NCI-H128 (cell line): Measurements from ENCODE around the gene CDK17.
"Not testable (repeated sequence)": the region's sequence is repeated elsewhere in the genome, so short reads cannot be mapped to it uniquely, and the experiment has no call there.

Experiments used
- DNase-seq: peaks from one replicate; lab custom pipeline; 2025; ENCODE audit not compliant: unreplicated experiment; lab: John Stamatoyannopoulos, UW

CDK17 gene

DNA sequence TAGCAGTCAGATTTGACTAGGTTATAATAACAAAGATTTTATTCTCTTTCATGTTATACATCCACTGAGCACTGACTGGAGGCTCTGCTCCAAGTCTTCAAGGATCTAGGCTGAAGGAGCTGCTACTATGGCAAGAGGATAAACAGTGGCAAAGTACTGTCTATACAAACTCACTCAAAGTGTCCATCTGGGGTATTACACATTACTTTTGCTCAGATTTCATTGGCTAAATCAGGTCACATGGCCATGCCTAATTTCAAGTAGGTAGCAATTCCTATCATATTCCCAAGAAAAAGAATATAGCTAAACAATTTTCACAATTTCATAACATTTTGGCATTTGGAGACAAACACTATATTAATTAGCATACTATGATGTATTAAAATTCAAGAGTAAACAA is 40.9 kb downstream of the CDK17 start:
- DNase-seq, result no peak

DNA sequence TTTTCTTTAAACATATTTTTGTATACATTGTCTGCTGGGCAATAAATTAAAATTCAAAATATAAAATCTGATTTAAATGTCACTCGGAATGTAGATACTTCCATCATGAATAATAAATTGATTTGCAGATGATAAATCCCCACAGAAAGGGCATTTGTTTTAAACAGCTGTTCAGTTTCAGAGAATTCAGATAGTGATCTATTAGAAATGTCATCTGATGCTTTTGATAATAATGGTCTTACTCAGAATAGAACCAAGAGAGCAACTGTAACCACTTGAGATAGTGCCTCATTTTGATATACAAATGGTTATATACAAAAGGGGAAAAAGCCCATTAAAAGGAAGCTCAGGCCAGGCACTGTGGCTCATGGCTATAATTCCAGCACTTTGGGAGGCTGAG is 43.4 kb downstream of the CDK17 start:
- DNase-seq, result no peak

- DNase-seq, result no peak
Observed at GRCh38 chr12:96354844-96355534, 45.2 kb downstream of the CDK17 start.

GRCh38 chr12:96354326-96354725 is 45.9 kb downstream of the CDK17 start:
- DNase-seq, result no peak

DNA sequence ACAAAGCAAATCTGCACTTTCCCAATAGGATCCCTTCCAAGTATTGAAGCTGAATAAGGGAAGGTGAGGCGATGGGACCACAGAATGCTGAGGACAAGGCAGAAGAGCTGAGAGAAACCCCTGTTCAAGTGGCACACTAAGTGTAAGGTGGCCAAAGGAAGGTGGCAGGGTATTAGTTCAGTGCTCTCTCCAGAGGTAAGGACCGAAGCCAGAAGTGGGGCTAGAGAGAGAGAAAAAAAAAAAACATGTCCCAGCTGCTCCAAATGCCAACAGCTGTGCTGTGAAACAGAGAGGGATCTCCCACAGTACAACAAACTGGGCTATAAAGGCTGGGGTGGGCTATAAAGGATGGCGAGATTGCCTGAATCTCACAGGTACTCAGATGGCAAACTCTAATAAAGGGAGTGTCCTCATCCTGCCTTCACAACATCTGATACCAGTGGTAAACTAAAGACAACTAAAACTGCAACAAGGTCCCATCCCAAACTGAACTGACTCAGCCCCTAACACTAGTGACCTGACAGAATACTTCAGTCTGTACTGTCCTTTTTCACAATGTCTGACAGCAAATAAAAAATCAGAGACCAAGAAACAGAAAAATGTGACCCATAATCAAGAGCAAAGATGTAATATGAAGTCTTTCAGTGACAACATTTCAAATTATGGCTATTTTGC is 47.9 kb downstream of the CDK17 start:
- no peak for DNase-seq

GRCh38 chr12:96350982-96351381 is 49.3 kb downstream of the CDK17 start:
- DNase-seq, result no peak

DNA sequence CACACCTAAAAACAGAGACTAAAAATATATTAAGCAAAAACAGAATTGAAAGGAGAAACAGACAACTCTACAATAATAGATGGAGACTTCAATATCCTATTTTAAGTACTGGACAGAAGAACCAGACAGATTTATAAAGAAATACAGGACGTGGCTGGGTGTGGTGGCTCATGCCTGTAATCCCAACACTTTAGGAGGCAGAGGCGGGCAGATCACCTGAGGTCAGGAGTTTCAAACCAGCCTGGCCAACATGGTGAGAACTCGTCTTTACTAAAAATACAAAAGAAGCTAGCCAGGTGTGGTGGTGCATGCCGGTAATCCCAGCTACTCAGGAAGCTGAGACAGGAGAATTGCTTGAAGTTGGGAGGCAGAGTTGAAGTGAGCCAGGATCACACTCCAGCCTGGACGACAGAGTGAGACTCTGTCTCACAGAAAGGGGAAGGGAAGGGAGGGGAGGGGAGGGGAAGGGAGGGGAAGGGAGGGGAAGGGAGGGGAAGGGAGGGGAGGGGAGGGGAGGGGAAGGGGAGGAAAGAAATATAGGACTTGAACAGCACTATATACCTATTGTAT is 53.0 kb downstream of the CDK17 start:
- no peak for DNase-seq

GRCh38 chr12:96346716-96347115 is 53.5 kb downstream of the CDK17 start:
- not testable (repeated sequence) for DNase-seq

- DNase-seq, result no peak
Observed at GRCh38 chr12:96344124-96344695, 56.0 kb downstream of the CDK17 start.

DNA sequence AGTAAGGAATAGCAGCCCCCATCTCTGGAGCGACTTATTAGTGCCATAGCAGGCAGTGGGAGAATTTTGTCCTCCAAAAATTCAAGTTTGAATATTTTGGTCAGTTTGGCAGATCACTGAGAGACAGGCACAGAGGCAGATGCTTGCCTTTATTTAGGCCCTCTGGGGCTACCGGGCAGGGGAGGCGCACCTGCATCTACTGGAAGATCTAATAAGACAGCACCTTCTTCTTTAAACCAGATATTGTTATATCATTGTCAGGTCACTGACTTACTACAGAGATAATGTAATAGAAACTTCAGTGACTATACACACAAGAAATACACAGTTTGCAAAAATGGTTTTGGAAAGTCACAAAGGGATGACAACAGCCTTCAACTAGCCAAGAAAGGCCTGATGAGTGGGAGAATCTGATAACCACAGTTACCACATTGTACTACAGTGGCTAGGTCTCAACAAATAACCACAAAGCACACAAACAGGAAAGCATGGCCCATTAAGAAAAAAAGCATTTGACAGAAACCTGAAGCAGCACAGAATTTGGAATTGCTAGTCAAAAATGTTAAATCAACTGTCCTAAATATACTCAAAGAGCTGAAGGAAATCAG is 56.8 kb downstream of the CDK17 start:
- DNase-seq, result no peak

DNA sequence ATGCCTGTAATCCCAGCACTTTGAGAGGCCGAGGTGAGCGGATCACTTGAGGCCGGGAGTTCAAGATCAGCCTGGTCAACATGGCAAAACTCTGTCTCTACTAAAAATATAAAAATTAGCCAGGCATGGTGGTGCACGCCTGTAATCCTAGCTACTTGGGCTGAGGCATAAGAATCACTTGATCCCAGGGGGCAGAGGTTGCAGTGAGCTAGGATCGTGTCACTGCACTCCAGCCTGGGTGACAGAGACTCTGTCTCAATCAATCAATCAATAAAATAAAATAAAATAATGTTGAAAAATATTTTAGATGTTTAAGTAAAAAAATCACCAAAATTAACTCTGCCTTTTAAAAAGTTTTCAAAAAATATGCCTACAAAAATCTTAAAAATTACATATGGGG is 60.6 kb downstream of the CDK17 start:
- not testable (repeated sequence) for DNase-seq

- DNase-seq, result no peak
Observed at GRCh38 chr12:96338852-96339471, 61.3 kb downstream of the CDK17 start.

GRCh38 chr12:96337953-96338352 is 62.3 kb downstream of the CDK17 start:
- no peak for DNase-seq

DNA sequence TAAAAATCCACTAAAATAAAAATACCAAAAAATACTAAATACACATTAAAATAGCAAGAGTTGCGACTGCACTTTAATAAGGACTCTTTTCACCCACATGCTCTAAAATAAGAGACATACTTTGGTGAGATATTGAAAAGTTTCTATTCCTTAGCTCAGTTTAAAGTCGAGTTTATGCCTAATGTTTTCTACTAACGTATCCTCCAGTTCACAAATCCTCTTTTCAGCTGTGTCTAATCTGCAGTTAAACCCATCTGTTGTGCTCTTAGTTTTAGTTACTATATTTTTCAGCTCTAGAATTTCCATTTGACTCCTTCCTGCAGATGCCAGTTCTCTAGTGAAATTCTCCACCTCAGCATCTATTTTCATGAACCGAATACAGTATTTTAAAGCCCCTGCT is 63.8 kb downstream of the CDK17 start:
- no peak for DNase-seq

- DNase-seq, result no peak
Observed at GRCh38 chr12:96335270-96335669, 65.0 kb downstream of the CDK17 start.

DNA sequence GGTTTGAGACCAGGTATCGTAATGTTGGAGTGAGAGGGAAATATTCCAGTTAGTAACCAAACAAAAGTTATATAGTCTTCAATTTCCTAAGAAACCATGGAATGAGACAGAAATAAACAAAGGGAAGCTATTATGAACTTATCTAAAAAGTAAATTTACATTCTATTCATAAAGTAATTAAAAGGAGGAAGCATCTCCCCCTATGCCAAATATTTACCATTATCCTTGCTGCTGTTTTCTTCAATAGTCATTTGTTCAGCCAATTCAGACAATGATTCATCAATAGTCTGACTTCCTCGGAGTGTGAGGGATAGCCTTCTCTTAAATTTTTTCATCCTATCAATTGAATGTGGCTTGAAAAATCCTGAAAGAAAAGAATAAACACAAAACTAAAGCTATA is 65.7 kb downstream of the CDK17 start:
- no peak for DNase-seq

GRCh38 chr12:96329545-96329944 is 70.7 kb downstream of the CDK17 start:
- no peak for DNase-seq

DNA sequence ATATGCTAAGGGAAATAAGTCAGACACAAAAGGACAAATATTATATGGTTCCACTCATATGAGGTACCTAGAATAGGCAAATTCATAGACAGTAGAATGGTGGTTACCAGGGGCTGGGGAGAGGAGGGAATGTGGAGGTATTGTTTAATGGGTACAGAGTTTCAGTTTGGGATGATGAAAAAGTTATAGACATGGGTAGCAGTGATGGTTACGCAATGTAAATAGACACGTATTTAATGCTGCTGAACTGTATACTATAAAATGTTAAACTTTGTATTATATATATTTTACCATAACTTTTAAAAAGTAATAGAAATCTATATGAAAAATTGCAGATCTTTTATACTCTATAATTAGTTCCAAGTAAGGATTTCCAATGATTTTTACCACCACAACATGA is 71.2 kb downstream of the CDK17 start:
- DNase-seq, result no peak

DNA sequence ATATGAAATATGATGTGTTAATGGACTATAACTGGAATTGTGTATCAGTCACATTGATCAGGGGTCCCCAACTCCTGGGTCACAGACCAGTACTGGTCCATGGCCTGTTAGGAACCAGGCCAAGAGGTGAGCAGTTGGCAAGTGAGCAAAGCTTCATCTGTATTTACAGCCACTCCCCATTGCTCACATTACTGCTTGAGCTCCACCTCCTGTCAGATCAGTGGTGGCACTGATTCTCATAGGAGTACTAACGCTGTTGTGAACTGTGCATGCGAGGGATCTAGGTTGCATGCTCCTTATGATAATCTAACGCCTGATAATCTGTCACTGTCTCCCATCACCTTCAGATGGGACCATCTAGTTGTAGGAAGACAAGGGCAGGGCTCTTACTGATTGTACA is 72.3 kb downstream of the CDK17 start:
- DNase-seq, result no peak

GRCh38 chr12:96327346-96327745 is 72.9 kb downstream of the CDK17 start:
- DNase-seq, result no peak

DNA sequence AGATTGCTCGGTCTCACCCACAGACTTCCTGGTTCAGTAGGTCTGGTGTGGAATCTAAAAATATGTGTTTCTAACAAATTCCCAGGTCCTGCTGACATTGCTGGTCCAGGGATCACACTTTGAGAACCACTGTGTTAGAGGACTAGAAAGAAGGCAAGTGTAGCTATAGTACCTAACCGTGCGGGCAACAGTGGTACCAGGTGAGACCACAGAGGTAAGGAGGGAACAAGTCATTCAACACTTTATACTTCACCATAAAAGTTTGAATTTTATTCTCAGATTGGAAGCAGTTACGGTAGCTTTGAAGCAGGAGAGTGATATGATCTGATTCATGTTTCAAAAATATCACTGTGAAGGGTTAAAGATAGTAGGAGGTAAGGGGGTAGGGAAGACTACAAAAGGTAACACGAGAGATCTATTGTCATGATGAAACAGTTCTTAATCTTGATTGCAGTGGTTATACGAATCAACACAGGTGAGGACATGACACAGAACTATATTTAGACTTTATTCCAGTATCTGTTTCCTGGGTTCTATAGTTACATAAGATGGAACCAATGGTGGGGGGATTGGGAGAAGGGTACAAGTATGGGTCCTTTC is 73.5 kb downstream of the CDK17 start:
- DNase-seq, result no peak
